ENCODE data around the gene ADGRV1.

ADGRV1 gene

GRCh38 chr5:90739567-90739966, 181.0 kb downstream of the ADGRV1 start:
- DNase-seq (ENCODE audit: low read depth): no peak
- H3K4me3 ChIP-seq (ENCODE audit: low read depth, low read length): no peak overlapping the region
- TF ChIP-seq POLR2A (IDR thresholded peaks at IDR 0.05; ENCODE audit: extremely low read depth, insufficient read length) (no peak), CTCF (IDR thresholded peaks at IDR 0.05; ENCODE audit: low read depth, low read length) (no peak), MYC (IDR thresholded peaks at IDR 0.05; ENCODE audit: low read depth, low read length) (no peak), MAX (IDR thresholded peaks at IDR 0.05; ENCODE audit: low read depth, low read length) (no peak)

GRCh38 chr5:90740244-90740799, 181.7 kb downstream of the ADGRV1 start:
- TF ChIP-seq CTCF (IDR thresholded peaks at IDR 0.05; ENCODE audit: low read depth, low read length) (no peak), POLR2A (IDR thresholded peaks at IDR 0.05; ENCODE audit: extremely low read depth, insufficient read length) (no peak), MYC (IDR thresholded peaks at IDR 0.05; ENCODE audit: low read depth, low read length) (no peak), MAX (IDR thresholded peaks at IDR 0.05; ENCODE audit: low read depth, low read length) (no peak)

GRCh38 chr5:90741022-90741564, 182.5 kb downstream of the ADGRV1 start:
- TF ChIP-seq MAX (IDR thresholded peaks at IDR 0.05; ENCODE audit: low read depth, low read length) (no peak), MYC (IDR thresholded peaks at IDR 0.05; ENCODE audit: low read depth, low read length) (no peak), CTCF (IDR thresholded peaks at IDR 0.05; ENCODE audit: low read depth, low read length) (no peak), POLR2A (IDR thresholded peaks at IDR 0.05; ENCODE audit: extremely low read depth, insufficient read length) (no peak)
- DNase-seq (ENCODE audit: low read depth): no peak
- H3K4me3 ChIP-seq (ENCODE audit: low read depth, low read length): no peak overlapping the region

More at GRCh38 chr5:90740244-90740799, 181.7 kb downstream of the ADGRV1 start:
- no peak overlapping the region for H3K4me3 ChIP-seq (ENCODE audit: low read depth, low read length)
- DNase-seq (ENCODE audit: low read depth): no peak

- no peak overlapping the region for H3K4me3 ChIP-seq (ENCODE audit: low read depth, low read length)
- no peak for DNase-seq (ENCODE audit: low read depth)
- TF ChIP-seq POLR2A (IDR thresholded peaks at IDR 0.05; ENCODE audit: extremely low read depth, insufficient read length) (no peak), MYC (IDR thresholded peaks at IDR 0.05; ENCODE audit: low read depth, low read length) (no peak), MAX (IDR thresholded peaks at IDR 0.05; ENCODE audit: low read depth, low read length) (no peak), CTCF (IDR thresholded peaks at IDR 0.05; ENCODE audit: low read depth, low read length) (no peak)
These were observed 187.5 kb downstream of the ADGRV1 start for GRCh38 chr5:90746119-90746518.

GRCh38 chr5:90747175-90747574, 188.6 kb downstream of the ADGRV1 start:
- no peak for DNase-seq (ENCODE audit: low read depth)
- TF ChIP-seq POLR2A (IDR thresholded peaks at IDR 0.05; ENCODE audit: extremely low read depth, insufficient read length): no peak
- TF ChIP-seq MAX (IDR thresholded peaks at IDR 0.05; ENCODE audit: low read depth, low read length): no peak
- no peak for TF ChIP-seq CTCF (IDR thresholded peaks at IDR 0.05; ENCODE audit: low read depth, low read length)
- TF ChIP-seq MYC (IDR thresholded peaks at IDR 0.05; ENCODE audit: low read depth, low read length): no peak
- H3K4me3 ChIP-seq (ENCODE audit: low read depth, low read length): no peak overlapping the region

Measured in NB4 (cell line).